NK-92 (cell line): ENCODE data around the gene PCYT2.
"Not testable (repeated sequence)": the region's sequence is repeated elsewhere in the genome, so short reads cannot be mapped to it uniquely, and the experiment has no call there.

Experiments
- DNase-seq: peaks from one replicate; lab custom pipeline; 2025; ENCODE audit not compliant: unreplicated experiment; lab: John Stamatoyannopoulos, UW

Gene PCYT2

GRCh38 chr17:81911277-81911961 is at the start of gene PCYT2:
PCYT2 (minus strand) TSS chr17:81911399; CDS start chr17:81911355, 44 bp downstream.
- peak; percentile 58 for DNase-seq

- DNase-seq: no peak
These were observed 49.1 kb upstream of the PCYT2 start for GRCh38 chr17:81960130-81960958.

GRCh38 chr17:81959362-81960129 is 48.3 kb upstream of the PCYT2 start:
- DNase-seq: no peak

GRCh38 chr17:81958633-81959342 is 47.6 kb upstream of the PCYT2 start:
- no peak for DNase-seq

GRCh38 chr17:81957691-81958432 is 46.7 kb upstream of the PCYT2 start:
- no peak for DNase-seq

GRCh38 chr17:81956607-81957589 is 45.7 kb upstream of the PCYT2 start:
- no peak for DNase-seq

GRCh38 chr17:81955756-81956544 is 44.8 kb upstream of the PCYT2 start:
- no peak for DNase-seq

- no peak for DNase-seq
These were observed 44.0 kb upstream of the PCYT2 start for GRCh38 chr17:81955058-81955681.

- no peak for DNase-seq
These were observed 43.2 kb upstream of the PCYT2 start for GRCh38 chr17:81954131-81955057.

- DNase-seq: not testable (repeated sequence)
These were observed 42.2 kb upstream of the PCYT2 start for GRCh38 chr17:81953443-81953842.

- DNase-seq: no peak
These were observed 41.6 kb upstream of the PCYT2 start for GRCh38 chr17:81952792-81953228.

- DNase-seq: no peak
These were observed 40.8 kb upstream of the PCYT2 start for GRCh38 chr17:81951785-81952684.

- DNase-seq: no peak
These were observed 39.3 kb upstream of the PCYT2 start for GRCh38 chr17:81950501-81950900.

- DNase-seq: no peak
These were observed 37.6 kb upstream of the PCYT2 start for GRCh38 chr17:81948635-81949378.

- no peak for DNase-seq
These were observed 36.0 kb upstream of the PCYT2 start, which contains the start of gene MYADML2 for GRCh38 chr17:81947189-81947588. MYADML2 (minus strand) TSS chr17:81947233; CDS start chr17:81941741, 5,492 bp downstream.
